ENCODE measurements around the gene LRRC7.

DNA sequence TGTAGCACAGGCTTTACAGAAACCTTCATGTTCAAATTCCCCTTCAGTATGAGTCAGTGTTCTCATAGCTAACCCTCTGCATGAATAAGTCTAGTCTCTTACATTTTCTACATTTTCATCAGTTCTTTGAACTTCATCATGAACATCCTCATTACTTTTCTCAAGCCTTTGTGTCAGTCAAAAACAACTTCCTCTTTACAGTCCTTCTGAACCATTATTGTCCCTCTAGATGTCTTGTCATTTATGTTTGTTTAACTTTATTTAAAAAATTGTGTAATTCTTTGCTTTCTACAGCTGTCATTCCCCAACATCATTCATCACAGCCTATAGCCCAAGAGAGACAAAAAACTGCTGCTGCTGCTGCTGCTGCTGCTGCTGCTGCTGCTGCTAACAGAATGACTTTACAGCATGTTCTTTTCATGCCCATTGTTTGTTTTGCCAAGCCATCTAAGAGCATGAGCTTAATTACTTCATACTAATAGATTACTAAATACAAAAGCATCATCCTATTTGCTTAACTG is 504.6 kb downstream of the LRRC7 start:
- TF ChIP-seq, protein P1, sequence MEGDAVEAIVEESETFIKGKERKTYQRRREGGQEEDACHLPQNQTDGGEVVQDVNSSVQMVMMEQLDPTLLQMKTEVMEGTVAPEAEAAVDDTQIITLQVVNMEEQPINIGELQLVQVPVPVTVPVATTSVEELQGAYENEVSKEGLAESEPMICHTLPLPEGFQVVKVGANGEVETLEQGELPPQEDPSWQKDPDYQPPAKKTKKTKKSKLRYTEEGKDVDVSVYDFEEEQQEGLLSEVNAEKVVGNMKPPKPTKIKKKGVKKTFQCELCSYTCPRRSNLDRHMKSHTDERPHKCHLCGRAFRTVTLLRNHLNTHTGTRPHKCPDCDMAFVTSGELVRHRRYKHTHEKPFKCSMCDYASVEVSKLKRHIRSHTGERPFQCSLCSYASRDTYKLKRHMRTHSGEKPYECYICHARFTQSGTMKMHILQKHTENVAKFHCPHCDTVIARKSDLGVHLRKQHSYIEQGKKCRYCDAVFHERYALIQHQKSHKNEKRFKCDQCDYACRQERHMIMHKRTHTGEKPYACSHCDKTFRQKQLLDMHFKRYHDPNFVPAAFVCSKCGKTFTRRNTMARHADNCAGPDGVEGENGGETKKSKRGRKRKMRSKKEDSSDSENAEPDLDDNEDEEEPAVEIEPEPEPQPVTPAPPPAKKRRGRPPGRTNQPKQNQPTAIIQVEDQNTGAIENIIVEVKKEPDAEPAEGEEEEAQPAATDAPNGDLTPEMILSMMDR (IDR thresholded peaks at IDR 0.05): no peak
- TF ChIP-seq POLR2A (IDR thresholded peaks at IDR 0.05): no peak
